Adrenal gland (tissue), 5 donors: Measurements from ENCODE around the gene NBAS.

ENCODE experiments used
- POLR2A ChIP-seq, 2 donors: fragments of 450-650 bp; IDR thresholded peaks; one replicate each; pipeline ENCODE4 v1.6.1; 2017; ENCODE audit warnings: antibody characterized with exemption in 2 of 2, mild to moderate bottlenecking in 2 of 2, moderate library complexity in 1 of 2
- TF ChIP-seq, protein P1 (sequence below), 6 experiments: fragments of 450-650 bp in 4 of 6; fragments of 200-600 bp in 2 of 6; sonication (generic) in 1 of 6; IDR thresholded peaks; 1 replicate in 5 of 6; 2 replicates in 1 of 6; pipeline versions ENCODE4 v1.5.1 to v1.8.0; 2016 to 2021; ENCODE audit warnings: antibody characterized with exemption in 6 of 6, mild to moderate bottlenecking in 2 of 6, moderate library complexity in 1 of 6
- donor health status: DM: no; HTN: no; CAD: no.

DNA sequence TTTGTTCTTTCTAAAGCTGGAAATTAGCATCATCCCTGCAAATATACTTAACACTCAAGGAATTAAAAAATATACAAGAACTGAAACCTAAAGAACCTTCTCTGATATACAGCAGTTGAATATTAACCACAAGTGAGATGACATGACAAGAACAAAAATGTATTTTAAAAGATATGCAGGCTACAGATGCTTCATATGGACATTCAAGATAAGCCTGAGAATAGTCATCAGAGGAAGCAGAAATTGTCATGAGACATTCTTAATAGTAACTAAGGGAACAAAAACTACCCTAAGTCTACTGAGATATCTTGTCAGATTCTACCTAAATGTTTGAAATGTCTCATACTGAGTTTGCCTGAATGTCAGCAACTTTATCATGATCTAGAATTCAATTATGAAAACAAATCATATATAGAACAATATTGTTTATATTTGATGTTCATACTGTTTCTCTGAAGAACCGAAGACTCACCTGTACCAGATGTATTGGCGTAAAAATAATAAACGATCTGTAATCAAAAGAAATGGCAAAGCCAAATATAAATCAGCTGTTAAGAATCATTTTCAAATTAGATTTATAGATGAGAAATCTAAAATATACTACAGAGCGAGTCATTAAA lies 4.7 kb downstream of the NBAS start:
- TF ChIP-seq POLR2A (IDR thresholded peaks at IDR 0.05), result no peak
- TF ChIP-seq, protein P1, sequence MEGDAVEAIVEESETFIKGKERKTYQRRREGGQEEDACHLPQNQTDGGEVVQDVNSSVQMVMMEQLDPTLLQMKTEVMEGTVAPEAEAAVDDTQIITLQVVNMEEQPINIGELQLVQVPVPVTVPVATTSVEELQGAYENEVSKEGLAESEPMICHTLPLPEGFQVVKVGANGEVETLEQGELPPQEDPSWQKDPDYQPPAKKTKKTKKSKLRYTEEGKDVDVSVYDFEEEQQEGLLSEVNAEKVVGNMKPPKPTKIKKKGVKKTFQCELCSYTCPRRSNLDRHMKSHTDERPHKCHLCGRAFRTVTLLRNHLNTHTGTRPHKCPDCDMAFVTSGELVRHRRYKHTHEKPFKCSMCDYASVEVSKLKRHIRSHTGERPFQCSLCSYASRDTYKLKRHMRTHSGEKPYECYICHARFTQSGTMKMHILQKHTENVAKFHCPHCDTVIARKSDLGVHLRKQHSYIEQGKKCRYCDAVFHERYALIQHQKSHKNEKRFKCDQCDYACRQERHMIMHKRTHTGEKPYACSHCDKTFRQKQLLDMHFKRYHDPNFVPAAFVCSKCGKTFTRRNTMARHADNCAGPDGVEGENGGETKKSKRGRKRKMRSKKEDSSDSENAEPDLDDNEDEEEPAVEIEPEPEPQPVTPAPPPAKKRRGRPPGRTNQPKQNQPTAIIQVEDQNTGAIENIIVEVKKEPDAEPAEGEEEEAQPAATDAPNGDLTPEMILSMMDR (IDR thresholded peaks at IDR 0.05), result no peak
